DND-41 (cell line): Measurements from ENCODE around the gene DOHH.

Source experiments
- ATAC-seq: fragments of 200-7000 bp; cut with Tn5 transposase; 3 replicates; pipeline ENCODE4 v1.9.1; 2021; ENCODE audit warnings: low read depth; ENCODE audit not compliant: insufficient read depth
- DNase-seq: peaks from one replicate; pipeline ENCODE4 v3.0.0-alpha.2; 2020
- H2AFZ ChIP-seq: 2 replicates; pipeline ENCODE4 v1.6.0; 2012; ENCODE audit warnings: low read depth, low read length
- H3K27ac ChIP-seq: 2 replicates; pipeline ENCODE4 v1.5.1; 2012; ENCODE audit warnings: low read length, inconsistent platforms
- H3K27me3 ChIP-seq: fragments of 200-600 bp; sonication (generic); 2 replicates; pipeline ENCODE4 v1.6.0; 2012; ENCODE audit warnings: low read length, mild to moderate bottlenecking, inconsistent platforms; ENCODE audit not compliant: insufficient read depth, poor library complexity
- H3K36me3 ChIP-seq: 2 replicates; pipeline ENCODE4 v1.5.1; 2012; ENCODE audit warnings: low read length, inconsistent platforms; ENCODE audit not compliant: insufficient read depth
- H3K4me1 ChIP-seq: 2 replicates; pipeline ENCODE4 v1.5.1; 2012; ENCODE audit warnings: mild to moderate bottlenecking, low read length; ENCODE audit not compliant: insufficient read depth
- H3K4me2 ChIP-seq: 2 replicates; pipeline ENCODE4 v1.6.0; 2012; ENCODE audit warnings: mild to moderate bottlenecking, moderate library complexity, low read length, inconsistent platforms; ENCODE audit not compliant: insufficient read depth
- H3K4me3 ChIP-seq, 2 experiments: fragments of 200-600 bp in 1 of 2; shearing (Covaris generic) in 1 of 2; 2 replicates each; pipeline ENCODE4 v1.5.1; 2012 to 2016; ENCODE audit warnings: inconsistent platforms in 2 of 2, low read length in 2 of 2, mild to moderate bottlenecking in 2 of 2, low read depth in 1 of 2, moderate library complexity in 1 of 2
- H3K79me2 ChIP-seq: 2 replicates; pipeline ENCODE4 v1.6.0; 2012; ENCODE audit warnings: low read length, inconsistent platforms; ENCODE audit not compliant: insufficient read depth
- H3K9ac ChIP-seq: 2 replicates; pipeline ENCODE4 v1.6.0; 2012; ENCODE audit warnings: low read depth, mild to moderate bottlenecking, inconsistent platforms, low read length, moderate library complexity
- H3K9me3 ChIP-seq: 2 replicates; pipeline ENCODE4 v1.5.1; 2012; ENCODE audit warnings: low read length, moderate library complexity, mild to moderate bottlenecking, inconsistent platforms; ENCODE audit not compliant: insufficient read depth, severe bottlenecking
- H4K20me1 ChIP-seq: 2 replicates; pipeline ENCODE4 v1.6.0; 2012; ENCODE audit warnings: low read length; ENCODE audit not compliant: insufficient read depth
- CTCF ChIP-seq: IDR thresholded peaks from 2 replicates; pipeline ENCODE4 v1.5.1; 2012; ENCODE audit warnings: borderline replicate concordance, low read length, moderate library complexity, mild to moderate bottlenecking; ENCODE audit not compliant: poor library complexity, severe bottlenecking; ENCODE audit errors: extremely low read depth
- EZH2 ChIP-seq: IDR thresholded peaks from 3 replicates; pipeline ENCODE4 v1.6.1; 2012; ENCODE audit warnings: borderline replicate concordance, low read depth, mild to moderate bottlenecking, moderate library complexity, low read length, inconsistent platforms; ENCODE audit not compliant: severe bottlenecking

The DOHH gene

GRCh38 chr19:3458229-3459088 lies 42.0 kb downstream of the DOHH start:
- ATAC-seq: no peak
- H3K27me3 ChIP-seq: no peaks in the 10 kb centered on the region
- peaks cover 55% of the 10 kb centered on the region for H3K36me3 ChIP-seq
- H3K27ac ChIP-seq: no peak overlapping the region
- H3K9ac ChIP-seq: no peak overlapping the region
- TF ChIP-seq EZH2 (no peak), CTCF (no peak)
- no peak overlapping the region for H2AFZ ChIP-seq
- H3K4me1 ChIP-seq: no peaks in the 10 kb centered on the region
- no peaks in the 10 kb centered on the region for H3K79me2 ChIP-seq
- DNase-seq: no peak
- no peak overlapping the region for H3K4me3 ChIP-seq
- H3K9me3 ChIP-seq: no peaks in the 10 kb centered on the region
- no peak overlapping the region for H3K4me2 ChIP-seq
- H4K20me1 ChIP-seq: peaks cover 29% of the 10 kb centered on the region

GRCh38 chr19:3457528-3458228 lies 42.8 kb downstream of the DOHH start:
- no peak overlapping the region for H2AFZ ChIP-seq
- no peak overlapping the region for H3K4me2 ChIP-seq
- no peak for TF ChIP-seq CTCF
- TF ChIP-seq EZH2: no peak
- H3K27me3 ChIP-seq: no peaks in the 10 kb centered on the region
- no peaks in the 10 kb centered on the region for H3K79me2 ChIP-seq
- no peak overlapping the region for H3K27ac ChIP-seq
- no peak overlapping the region for H3K9ac ChIP-seq
- H3K4me3 ChIP-seq: no peak overlapping the region
- ATAC-seq: no peak; the same call in 2 of the 3 replicates
- no peaks in the 10 kb centered on the region for H3K9me3 ChIP-seq
- peaks cover 55% of the 10 kb centered on the region for H3K36me3 ChIP-seq
- H4K20me1 ChIP-seq: peaks cover 29% of the 10 kb centered on the region
- no peaks in the 10 kb centered on the region for H3K4me1 ChIP-seq
- no peak for DNase-seq

GRCh38 chr19:3456925-3457527 lies 43.4 kb downstream of the DOHH start:
- no peak for ATAC-seq
- no peak overlapping the region for H3K4me3 ChIP-seq
- DNase-seq: no peak
- H3K27ac ChIP-seq: no peak overlapping the region
- H2AFZ ChIP-seq: no peak overlapping the region
- no peaks in the 10 kb centered on the region for H3K9me3 ChIP-seq
- peaks cover 29% of the 10 kb centered on the region for H4K20me1 ChIP-seq
- no peaks in the 10 kb centered on the region for H3K4me1 ChIP-seq
- no peak overlapping the region for H3K4me2 ChIP-seq
- H3K36me3 ChIP-seq: peaks cover 59% of the 10 kb centered on the region
- H3K9ac ChIP-seq: no peak overlapping the region
- no peaks in the 10 kb centered on the region for H3K79me2 ChIP-seq
- H3K27me3 ChIP-seq: no peaks in the 10 kb centered on the region
- TF ChIP-seq CTCF: no peak
